Ishikawa (cell line): ENCODE results near the gene FN3K.

Experiments used
- CREB1 ChIP-seq: IDR thresholded peaks from 2 replicates; pipeline ENCODE4 v1.6.1; 2012; ENCODE audit warnings: low read depth
- EP300 ChIP-seq: IDR thresholded peaks from 2 replicates; pipeline ENCODE4 v1.6.1; 2012; ENCODE audit warnings: borderline replicate concordance
- RAD21 ChIP-seq: IDR thresholded peaks from 2 replicates; pipeline ENCODE4 v1.6.1; 2012; ENCODE audit warnings: low read depth
- REST ChIP-seq: IDR thresholded peaks from 2 replicates; pipeline ENCODE4 v1.6.1; 2012; ENCODE audit warnings: low read depth, mild to moderate bottlenecking
- TAF1 ChIP-seq: IDR thresholded peaks from 2 replicates; pipeline ENCODE4 v1.6.1; 2012; ENCODE audit warnings: low read depth, mild to moderate bottlenecking

GRCh38 chr17:82692268-82692667 lies 43.1 kb upstream of the FN3K start:
- TF ChIP-seq REST (no peak), CREB1 (no peak), RAD21 (no peak), TAF1 (no peak), EP300 (no peak)
